Measurements from ENCODE around the gene TSPAN8. TPM values are rescaled to one million over a fixed set of nuclear protein-coding genes. Genes with fewer than 3 reads are reported as not detected.

The TSPAN8 gene
- total and polyA plus RNA-seq, 9 of the 15 experiments (the other 6 are each of a cell fraction or from before 2014, with no cell fraction given) = 0.11 to 0.55 (median 0.25) TPM; not detected in 2

DNA sequence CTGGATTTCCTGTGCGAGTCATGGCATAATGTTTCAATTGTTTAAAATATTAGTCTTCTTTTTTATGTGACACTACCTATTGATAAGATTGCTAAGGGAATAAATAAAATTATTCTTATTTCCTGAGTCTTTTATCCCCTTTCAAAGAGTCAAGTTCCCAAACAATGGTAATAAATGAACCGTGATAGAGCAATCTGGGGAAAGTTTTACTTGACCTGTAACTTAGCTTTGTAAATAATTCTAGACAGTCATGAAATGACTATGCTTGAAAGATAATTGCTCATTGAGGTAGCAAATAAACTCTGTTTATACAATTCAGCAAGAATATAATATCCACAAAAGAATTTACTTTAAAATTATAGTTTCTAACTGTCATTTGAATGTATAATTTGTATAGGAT, 82.1 kb downstream of the TSPAN8 start (continued):
- TF ChIP-seq TOE1 (IDR thresholded peaks at IDR 0.05; ENCODE audit: borderline replicate concordance) (no peak), TOE1 (CRISPR knock-in tag; IDR thresholded peaks at IDR 0.05; ENCODE audit: borderline replicate concordance, low read depth) (no peak)

Other genes starting within 250 kb of the TSPAN8 start
- gene PTPRR, start 237.3 kb downstream of the TSPAN8 start, total RNA-seq (2014; rRNA removed) = 8.6 and 10.0 TPM in 2 replicates
- gene PTPRR, start 237.3 kb downstream of the TSPAN8 start, total RNA-seq (2014; rRNA removed; fragmentation: Illumina TruSeq; extraction: Trizol) = 12.3 and 15.5 TPM in 2 replicates
- 13.2 and 14.3 TPM in 2 replicates for gene PTPRR, start 237.3 kb downstream of the TSPAN8 start, total RNA-seq (2015; rRNA removed; fragmentation: Illumina TruSeq; extraction: Trizol)
- 8.7 and 8.8 TPM in 2 replicates for gene PTPRR, start 237.3 kb downstream of the TSPAN8 start, total RNA-seq (2021)
- 2.8 and 6.6 TPM in 2 replicates for gene PTPRR, start 237.3 kb downstream of the TSPAN8 start, polyA plus RNA-seq (2011; rRNA removed)
- 12.4 and 13.7 TPM in 2 replicates for gene PTPRR, start 237.3 kb downstream of the TSPAN8 start, polyA plus RNA-seq (2014; fragmentation: Illumina TruSeq; extraction: Trizol)
- gene PTPRR, start 237.3 kb downstream of the TSPAN8 start, polyA plus RNA-seq (2014; fragmentation: Nextera tagmentation; extraction: Ambion mirVana) = 10 to 100 TPM; 34.0 to 41.7 TPM
- 10.0 and 10.3 TPM in 2 replicates for gene PTPRR, start 237.3 kb downstream of the TSPAN8 start, polyA plus RNA-seq (2014; rRNA removed)